Caco-2 (cell line): ENCODE measurements around the gene ANK2. TPM values are rescaled to one million over a fixed set of nuclear protein-coding genes. Genes with fewer than 3 reads are reported as not detected.

Source experiments
- BruUV-seq: library from RNA; stranded (reverse); fragments of 400-500 nt; replicated peaks from 2 replicates; lab custom pipeline; 2021; lab: Mats Ljungman, UMichigan
- CTCF ChIA-PET: fragments of 300-600 bp; sonication (Branson Sonifier 250); formaldehyde crosslinking; loops from one replicate; lab custom pipeline; 2022; ENCODE audit warnings: antibody characterized with exemption; lab: Charles Lee
- POLR2A ChIA-PET: fragments of 300-600 bp; sonication (Branson Sonifier 250); formaldehyde crosslinking; loops from one replicate; lab custom pipeline; 2022; ENCODE audit warnings: antibody characterized with exemption; lab: Charles Lee
- DNase-seq, 2 experiments: peaks; one replicate each; pipeline versions ENCODE4 v3.0.0 to v3.0.0-alpha.2; 2020 to 2022
- H3K27me3 ChIP-seq: replicated peaks from 2 replicates; pipeline ENCODE4 v1.6.0; 2011; ENCODE audit warnings: low read length; ENCODE audit not compliant: control insufficient read depth, insufficient read depth
- H3K36me3 ChIP-seq: 2 replicates; pipeline ENCODE4 v1.5.1; 2011; ENCODE audit warnings: low read length; ENCODE audit not compliant: control insufficient read depth, insufficient read depth
- H3K4me1 ChIP-seq: fragments of 250-450 bp; sonication (Bioruptor Pico); 2 replicates; pipeline ENCODE4 v1.5.1; 2020; ENCODE audit warnings: mild to moderate bottlenecking
- H3K4me3 ChIP-seq: 2 replicates; pipeline ENCODE4 v1.5.1; 2011; ENCODE audit warnings: low read depth, mild to moderate bottlenecking, control low read depth, low read length
- H3K9me3 ChIP-seq: fragments of 250-450 bp; sonication (Bioruptor Pico); 2 replicates; pipeline ENCODE4 v1.5.1; 2020; ENCODE audit warnings: mild to moderate bottlenecking, moderate library complexity
- H3K27ac Mint-ChIP-seq: one replicate; pipeline ENCODE4 v1.8.0; 2022; ENCODE audit warnings: mixed read lengths; ENCODE audit not compliant: unreplicated experiment
- H3K27me3 Mint-ChIP-seq: one replicate; pipeline ENCODE4 v1.8.0; 2022; ENCODE audit warnings: mixed read lengths; ENCODE audit not compliant: insufficient read depth, unreplicated experiment
- H3K36me3 Mint-ChIP-seq: one replicate; pipeline ENCODE4 v1.8.0; 2022; ENCODE audit warnings: mild to moderate bottlenecking, mixed read lengths; ENCODE audit not compliant: insufficient read depth, unreplicated experiment
- H3K4me1 Mint-ChIP-seq: one replicate; pipeline ENCODE4 v1.8.0; 2022; ENCODE audit warnings: low read depth, mixed read lengths; ENCODE audit not compliant: unreplicated experiment
- H3K4me3 Mint-ChIP-seq: one replicate; pipeline ENCODE4 v1.8.0; 2022; ENCODE audit warnings: mild to moderate bottlenecking, moderate library complexity, mixed read lengths; ENCODE audit not compliant: unreplicated experiment
- H3K9me3 Mint-ChIP-seq: one replicate; pipeline ENCODE4 v1.8.0; 2022; ENCODE audit warnings: mixed read lengths; ENCODE audit not compliant: unreplicated experiment
- CTCF ChIP-seq, 2 experiments: fragments of 200-600 bp in 1 of 2; IDR thresholded peaks; 1 replicate in 1 of 2; 2 replicates in 1 of 2; pipeline versions ENCODE4 v1.5.1 to v1.8.0; 2011 to 2022; ENCODE audit warnings: antibody characterized with exemption in 1 of 2, control low read depth in 1 of 2, inconsistent platforms in 1 of 2, low read depth in 1 of 2, low read length in 1 of 2, mild to moderate bottlenecking in 1 of 2, moderate library complexity in 1 of 2; ENCODE audit not compliant: insufficient read depth in 1 of 2, severe bottlenecking in 1 of 2, unreplicated experiment in 1 of 2
- intact Hi-C: fragments of 100-400 bp; cut with micrococcal nuclease; formaldehyde crosslinking; loops from one replicate; pipeline ENCODE4 v1.10.0; 2022; ENCODE audit not compliant: unreplicated experiment
- total RNA-seq: library from RNA; stranded (reverse); gene quantifications from 2 replicates; pipeline ENCODE4 v1.2.3, GENCODE V29; 2022

ANK2 gene
- total RNA-seq, 1 experiment from 2014 or later: 26.3 TPM

- CTCF ChIA-PET: no interaction called here
Observed at GRCh38 chr4:113278324-113278934, 229.0 kb downstream of the ANK2 start.

GRCh38 chr4:113285501-113285900 is 236.0 kb downstream of the ANK2 start:
- no peak overlapping the region for H3K27ac Mint-ChIP-seq
- Histone ChIP-seq H3K4me1 (no peaks in the 10 kb centered on the region), H3K9me3 (no peaks in the 10 kb centered on the region), H3K36me3 (no peaks in the 10 kb centered on the region), H3K27me3 (no peaks in the 10 kb centered on the region), H3K4me3 (no peak overlapping the region)
- no TSS peak for BruUV-seq
- TF ChIP-seq CTCF (IDR thresholded peaks at IDR 0.05; ENCODE audit: insufficient read depth in 1 of 2, low read depth in 1 of 2, low read length in 1 of 2, severe bottlenecking in 1 of 2, unreplicated experiment in 1 of 2): no peak
- DNase-seq: no peak
- H3K4me1 Mint-ChIP-seq: no peaks in the 10 kb centered on the region
- CTCF ChIA-PET: no interaction called here
- H3K27me3 Mint-ChIP-seq: no peaks in the 10 kb centered on the region
- POLR2A ChIA-PET: no interaction called here
- no peaks in the 10 kb centered on the region for H3K9me3 Mint-ChIP-seq
- intact Hi-C loops: no loop called here
- H3K4me3 Mint-ChIP-seq: no peak overlapping the region
- H3K36me3 Mint-ChIP-seq: no peaks in the 10 kb centered on the region

More at GRCh38 chr4:113278324-113278934, 229.0 kb downstream of the ANK2 start:
- no peak overlapping the region for H3K4me3 Mint-ChIP-seq
- TF ChIP-seq CTCF (IDR thresholded peaks at IDR 0.05; ENCODE audit: insufficient read depth in 1 of 2, low read depth in 1 of 2, low read length in 1 of 2, severe bottlenecking in 1 of 2, unreplicated experiment in 1 of 2): peak; percentile 77 to 78
- no peaks in the 10 kb centered on the region for H3K9me3 Mint-ChIP-seq
- no peaks in the 10 kb centered on the region for H3K36me3 ChIP-seq
- H3K36me3 Mint-ChIP-seq: no peaks in the 10 kb centered on the region
- no peak overlapping the region for H3K4me3 ChIP-seq
- no peak overlapping the region for H3K27ac Mint-ChIP-seq
- no peaks in the 10 kb centered on the region for H3K27me3 Mint-ChIP-seq
- H3K9me3 ChIP-seq: no peaks in the 10 kb centered on the region
- peak; percentile 67 to 73 for DNase-seq
- no peaks in the 10 kb centered on the region for H3K27me3 ChIP-seq
- H3K4me1 ChIP-seq: no peaks in the 10 kb centered on the region
- no peaks in the 10 kb centered on the region for H3K4me1 Mint-ChIP-seq
- BruUV-seq: no TSS peak
- POLR2A ChIA-PET: no interaction called here
- intact Hi-C loops: loop anchor here (1.0 kb wide), 3 partner anchors 50 to 172 kb away; no protein-coding TSS in a partner anchor

GRCh38 chr4:113288257-113288656 is 238.8 kb downstream of the ANK2 start:
- H3K27me3 ChIP-seq: no peaks in the 10 kb centered on the region
- H3K27ac Mint-ChIP-seq: no peak overlapping the region
- no peak for TF ChIP-seq CTCF (IDR thresholded peaks at IDR 0.05; ENCODE audit: insufficient read depth in 1 of 2, low read depth in 1 of 2, low read length in 1 of 2, severe bottlenecking in 1 of 2, unreplicated experiment in 1 of 2)
- H3K4me1 Mint-ChIP-seq: no peaks in the 10 kb centered on the region
- H3K9me3 ChIP-seq: no peaks in the 10 kb centered on the region
- H3K4me3 Mint-ChIP-seq: no peak overlapping the region
- H3K36me3 ChIP-seq: no peaks in the 10 kb centered on the region
- no peak overlapping the region for H3K4me3 ChIP-seq
- no TSS peak for BruUV-seq
- no peaks in the 10 kb centered on the region for H3K9me3 Mint-ChIP-seq
- no peaks in the 10 kb centered on the region for H3K36me3 Mint-ChIP-seq
- H3K4me1 ChIP-seq: no peaks in the 10 kb centered on the region
- ChIA-PET CTCF (no interaction called here), POLR2A (no interaction called here)
- no peak for DNase-seq
- H3K27me3 Mint-ChIP-seq: no peaks in the 10 kb centered on the region
- intact Hi-C loops: no loop called here
